ENCODE data around the gene TPX2.

DNA sequence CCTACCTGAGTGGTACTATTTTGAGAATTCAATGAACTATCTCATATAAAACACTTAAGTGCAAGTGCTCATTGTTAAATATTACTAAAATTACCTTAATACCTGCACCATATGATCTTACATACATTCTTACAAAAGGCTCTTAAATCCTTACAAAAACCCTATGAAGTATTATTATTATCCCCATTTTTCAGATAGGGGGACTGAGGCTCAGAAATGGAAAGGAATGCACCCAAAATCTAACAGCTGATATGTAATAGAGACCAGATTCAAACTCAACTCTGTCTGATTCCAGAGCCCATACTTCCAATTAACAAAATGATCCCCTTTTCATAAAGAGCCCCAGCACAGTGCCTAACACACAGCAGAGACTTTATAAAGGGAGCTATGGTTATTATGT, 33.9 kb upstream of the TPX2 start:
- TF ChIP-seq IKZF1 (conservative IDR thresholded peaks at IDR 0.05) (no peak), KDM1A (IDR thresholded peaks at IDR 0.05; ENCODE audit: borderline replicate concordance) (no peak), MXI1 (IDR thresholded peaks at IDR 0.05; ENCODE audit: low read depth, low read length) (no peak), RFX5 (IDR thresholded peaks at IDR 0.05; ENCODE audit: low read depth, low read length) (no peak), ZNF687 (IDR thresholded peaks at IDR 0.05) (no peak), FOS (IDR thresholded peaks at IDR 0.05; ENCODE audit: borderline replicate concordance, extremely low read depth, insufficient read length) (no peak), RCOR1 (conservative IDR thresholded peaks at IDR 0.05; ENCODE audit: low read depth, low read length) (no peak), BMI1 (IDR thresholded peaks at IDR 0.05; ENCODE audit: borderline replicate concordance) (no peak), ATF3 (IDR thresholded peaks at IDR 0.05; ENCODE audit: borderline replicate concordance, extremely low read depth, low read depth, low read length) (no peak), RAD51 (IDR thresholded peaks at IDR 0.05) (no peak), JUNB (IDR thresholded peaks at IDR 0.05) (no peak), SUPT20H (IDR thresholded peaks at IDR 0.05; ENCODE audit: borderline replicate concordance, control insufficient read depth, low read depth, low read length) (no peak)
- TF ChIP-seq, protein P1, sequence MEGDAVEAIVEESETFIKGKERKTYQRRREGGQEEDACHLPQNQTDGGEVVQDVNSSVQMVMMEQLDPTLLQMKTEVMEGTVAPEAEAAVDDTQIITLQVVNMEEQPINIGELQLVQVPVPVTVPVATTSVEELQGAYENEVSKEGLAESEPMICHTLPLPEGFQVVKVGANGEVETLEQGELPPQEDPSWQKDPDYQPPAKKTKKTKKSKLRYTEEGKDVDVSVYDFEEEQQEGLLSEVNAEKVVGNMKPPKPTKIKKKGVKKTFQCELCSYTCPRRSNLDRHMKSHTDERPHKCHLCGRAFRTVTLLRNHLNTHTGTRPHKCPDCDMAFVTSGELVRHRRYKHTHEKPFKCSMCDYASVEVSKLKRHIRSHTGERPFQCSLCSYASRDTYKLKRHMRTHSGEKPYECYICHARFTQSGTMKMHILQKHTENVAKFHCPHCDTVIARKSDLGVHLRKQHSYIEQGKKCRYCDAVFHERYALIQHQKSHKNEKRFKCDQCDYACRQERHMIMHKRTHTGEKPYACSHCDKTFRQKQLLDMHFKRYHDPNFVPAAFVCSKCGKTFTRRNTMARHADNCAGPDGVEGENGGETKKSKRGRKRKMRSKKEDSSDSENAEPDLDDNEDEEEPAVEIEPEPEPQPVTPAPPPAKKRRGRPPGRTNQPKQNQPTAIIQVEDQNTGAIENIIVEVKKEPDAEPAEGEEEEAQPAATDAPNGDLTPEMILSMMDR (IDR thresholded peaks at IDR 0.05 in 2 of 3, conservative IDR thresholded peaks at IDR 0.05 in 1 of 3; ENCODE audit: control insufficient read depth in 2 of 3, extremely low read depth in 1 of 3, insufficient read depth in 1 of 3, low read depth in 3 of 3, low read length in 3 of 3): no peak
- TF ChIP-seq, protein P2, sequence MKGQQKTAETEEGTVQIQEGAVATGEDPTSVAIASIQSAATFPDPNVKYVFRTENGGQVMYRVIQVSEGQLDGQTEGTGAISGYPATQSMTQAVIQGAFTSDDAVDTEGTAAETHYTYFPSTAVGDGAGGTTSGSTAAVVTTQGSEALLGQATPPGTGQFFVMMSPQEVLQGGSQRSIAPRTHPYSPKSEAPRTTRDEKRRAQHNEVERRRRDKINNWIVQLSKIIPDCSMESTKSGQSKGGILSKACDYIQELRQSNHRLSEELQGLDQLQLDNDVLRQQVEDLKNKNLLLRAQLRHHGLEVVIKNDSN (IDR thresholded peaks at IDR 0.05; ENCODE audit: borderline replicate concordance, extremely low read length, insufficient read depth, low read depth, low read length): no peak
